Measurements from ENCODE around the gene PRR20G. TPM values are rescaled to one million over a fixed set of nuclear protein-coding genes. Genes with fewer than 3 reads are reported as not detected.

PRR20G gene
- total RNA-seq, 1 donor from 2014 or later, result not detected

DNA sequence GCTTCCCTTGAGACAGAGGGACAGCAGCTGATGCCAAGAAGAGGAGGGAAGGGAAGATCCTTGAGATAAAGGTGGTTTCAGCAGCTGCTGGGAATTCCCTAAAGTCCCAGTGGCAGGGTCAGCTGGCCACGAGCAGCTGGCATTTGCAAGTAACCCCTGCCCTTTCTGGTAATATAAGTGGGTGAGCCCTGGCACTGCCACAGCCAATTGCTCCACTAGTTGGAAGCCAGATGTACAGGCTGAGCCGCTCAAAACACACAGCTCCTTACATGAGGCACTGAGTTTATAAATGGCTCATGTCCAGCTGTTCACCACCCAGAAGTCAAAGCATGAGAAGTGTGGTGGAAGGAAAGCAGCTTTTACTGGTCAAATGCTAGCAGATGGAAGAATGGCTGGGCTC, 35.4 kb downstream of the PRR20G start:
- intact Hi-C loops (cut with DNase I), result no loop called here
- DNase-seq (no peak), ATAC-seq (ENCODE audit: poor library complexity) (no peak)

DNA sequence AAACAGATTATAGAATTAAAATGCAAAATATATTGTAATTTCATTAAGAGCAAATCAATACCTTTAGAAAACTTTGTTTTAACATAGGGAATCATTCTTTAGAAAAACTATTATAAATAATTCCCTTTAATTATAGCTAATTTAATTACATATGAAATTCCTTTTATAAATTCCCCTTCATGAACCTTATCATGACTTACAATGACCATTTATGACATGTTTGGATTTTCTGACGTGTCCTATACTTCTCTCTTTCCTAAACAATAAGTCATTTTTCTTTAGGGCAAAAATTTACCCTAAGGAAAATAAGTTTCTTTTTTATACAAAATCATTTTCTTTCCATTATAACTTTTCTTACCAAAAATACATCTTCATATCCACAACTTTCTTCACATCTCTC, 37.8 kb downstream of the PRR20G start:
- ATAC-seq (ENCODE audit: poor library complexity) (no peak), DNase-seq (no peak)
- intact Hi-C loops (cut with DNase I), result no loop called here

DNA sequence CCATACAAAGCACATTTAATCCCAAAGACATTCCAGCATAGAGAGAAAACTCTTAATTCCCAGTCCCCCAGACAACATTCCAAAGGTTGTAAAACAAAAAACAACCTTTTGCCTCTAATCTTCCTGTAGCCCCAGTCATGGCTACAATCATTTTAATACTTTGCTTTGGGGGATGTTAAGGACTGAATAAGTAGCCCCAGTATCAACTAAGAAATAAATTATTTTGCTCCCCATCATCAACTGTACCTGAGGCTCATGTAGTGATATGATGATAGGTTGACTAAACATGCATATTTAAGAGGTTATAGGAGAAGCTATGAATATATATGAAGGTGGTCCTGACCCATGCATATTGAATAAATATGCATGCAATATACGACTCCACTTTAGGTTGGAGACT, 40.6 kb downstream of the PRR20G start:
- DNase-seq, result no peak
- intact Hi-C loops (cut with DNase I), result no loop called here
- ATAC-seq (ENCODE audit: poor library complexity), result no peak

DNA sequence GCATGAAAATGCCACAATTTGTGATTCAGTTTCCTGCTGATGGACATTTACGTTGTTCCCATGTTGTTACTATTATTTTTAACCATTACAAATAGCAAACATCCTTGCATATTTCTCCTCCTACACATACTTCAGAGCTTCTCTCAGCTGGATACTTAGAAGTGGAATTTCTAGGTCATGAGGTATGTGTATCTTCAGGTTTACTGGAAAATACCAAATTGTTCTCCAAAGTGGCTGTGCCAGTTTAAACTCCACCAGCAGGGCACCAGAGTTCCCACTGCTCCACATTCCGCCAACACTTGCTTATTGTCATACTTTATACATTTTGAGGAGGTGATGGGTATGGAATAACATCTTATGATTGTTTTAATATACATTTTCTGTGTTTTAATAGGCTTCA, 49.2 kb downstream of the PRR20G start:
- no peak for DNase-seq
- intact Hi-C loops (cut with DNase I), result no loop called here
- no peak for ATAC-seq (ENCODE audit: poor library complexity)

DNA sequence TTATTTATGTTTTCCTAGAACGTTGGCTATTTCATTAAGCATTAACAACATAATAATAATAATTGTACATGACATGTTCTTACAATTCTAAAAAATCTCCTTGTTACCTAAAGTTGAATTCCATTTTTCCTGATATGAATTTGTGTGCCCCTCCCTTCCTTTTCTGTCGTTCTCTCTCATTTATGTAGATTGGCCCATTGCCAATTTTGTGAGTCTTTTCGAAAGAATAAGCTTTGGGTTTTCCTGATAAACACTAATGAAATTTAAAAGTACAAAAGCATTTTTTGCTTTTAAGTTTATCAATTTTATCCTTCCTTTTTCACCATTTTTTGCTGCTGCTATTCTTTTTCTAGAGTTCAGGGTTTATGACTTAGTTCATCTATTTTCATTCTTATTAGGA, 50.0 kb downstream of the PRR20G start:
- DNase-seq, result no peak
- ATAC-seq (ENCODE audit: poor library complexity), result no peak
- intact Hi-C loops (cut with DNase I), result no loop called here

DNA sequence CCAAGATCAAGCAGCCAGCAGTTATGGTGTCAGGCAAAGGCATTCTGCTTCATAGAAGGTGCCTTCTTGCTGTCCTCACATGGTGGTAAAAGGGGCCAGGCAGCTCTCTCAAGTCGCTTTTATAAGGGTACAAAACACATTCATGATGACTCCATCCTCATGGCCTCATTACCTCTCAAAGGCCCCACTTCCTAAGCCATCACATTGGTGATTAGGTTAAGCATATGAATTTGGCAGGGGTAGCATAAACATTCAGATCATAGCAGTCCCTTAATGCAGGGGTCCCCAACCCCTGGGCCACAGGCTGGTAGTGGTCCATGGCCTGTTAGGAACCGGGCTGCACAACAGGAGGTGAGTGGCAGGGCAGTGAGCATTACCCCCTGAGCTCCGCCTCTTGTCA, 52.1 kb downstream of the PRR20G start:
- intact Hi-C loops (cut with DNase I), result no loop called here
- no peak for ATAC-seq (ENCODE audit: poor library complexity)

DNA sequence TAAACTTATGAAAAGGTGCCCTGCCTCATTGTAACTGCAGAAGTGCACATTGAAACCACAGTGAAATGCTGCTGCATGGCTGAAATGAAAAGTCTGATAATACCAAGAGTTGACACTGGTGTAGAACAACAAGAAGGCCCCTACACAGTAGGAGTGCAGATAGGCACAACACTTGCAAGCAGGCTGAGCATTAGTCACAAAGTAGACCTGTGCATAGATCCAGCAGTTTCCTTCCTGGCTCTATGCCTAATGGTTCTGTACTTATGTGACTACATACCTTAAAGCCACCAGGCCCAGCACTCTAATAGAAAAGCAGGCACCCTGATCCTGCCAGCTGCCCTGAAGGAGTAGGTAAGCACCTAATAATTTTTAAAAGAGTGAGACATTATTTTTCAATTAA, 53.1 kb downstream of the PRR20G start:
- intact Hi-C loops (cut with DNase I), result no loop called here
- ATAC-seq (ENCODE audit: poor library complexity) (no peak), DNase-seq (no peak)

More for the DNA sequence above, 52.1 kb downstream of the PRR20G start:
- DNase-seq, result no peak

Other genes with a start within 250 kb of the PRR20G start
- not detected for gene PRR23E, start 94.9 kb downstream of the PRR20G start, total RNA-seq